ENCODE measurements around the gene MAPK10. TPM values are rescaled to one million over a fixed set of nuclear protein-coding genes. Genes with fewer than 3 reads are reported as not detected.
"Not testable (repeated sequence)": the region's sequence is repeated elsewhere in the genome, so short reads cannot be mapped to it uniquely, and the experiment has no call there.

The MAPK10 gene
- total RNA-seq, 1 experiment from 2014 or later, result 3.8 TPM

GRCh38 chr4:85968945-85969819, 390.7 kb downstream of the MAPK10 start:
- peak; percentile 38 for DNase-seq (ENCODE audit: low spot score)

GRCh38 chr4:85967872-85968271, 392.0 kb downstream of the MAPK10 start:
- no peak for DNase-seq (ENCODE audit: low spot score)

GRCh38 chr4:85966373-85966772, 393.5 kb downstream of the MAPK10 start:
- DNase-seq (ENCODE audit: low spot score), result no peak

DNA sequence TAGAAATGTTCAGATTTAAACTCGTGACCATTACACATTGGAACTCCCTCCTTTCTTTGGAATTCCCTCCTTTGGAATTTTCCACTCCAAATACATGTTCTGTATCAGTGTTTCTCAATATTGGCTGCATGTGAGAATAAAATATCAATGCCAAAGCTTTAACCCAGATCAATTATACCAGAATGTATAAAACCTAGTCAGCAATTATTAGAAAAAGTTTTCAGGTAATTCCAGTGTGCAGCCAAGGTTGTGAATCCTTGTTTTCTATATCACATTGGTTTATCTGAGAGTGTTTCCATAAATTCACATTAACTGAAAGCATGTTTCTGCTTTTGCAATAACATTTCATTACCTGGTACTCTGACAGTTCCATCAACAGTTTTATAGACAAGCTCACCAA, 394.3 kb downstream of the MAPK10 start:
- DNase-seq (ENCODE audit: low spot score), result no peak

- not testable (repeated sequence) for DNase-seq (ENCODE audit: low spot score)
Measured at GRCh38 chr4:85965017-85965416, 394.8 kb downstream of the MAPK10 start.

GRCh38 chr4:85964298-85964697, 395.6 kb downstream of the MAPK10 start:
- DNase-seq (ENCODE audit: low spot score), result no peak

DNA sequence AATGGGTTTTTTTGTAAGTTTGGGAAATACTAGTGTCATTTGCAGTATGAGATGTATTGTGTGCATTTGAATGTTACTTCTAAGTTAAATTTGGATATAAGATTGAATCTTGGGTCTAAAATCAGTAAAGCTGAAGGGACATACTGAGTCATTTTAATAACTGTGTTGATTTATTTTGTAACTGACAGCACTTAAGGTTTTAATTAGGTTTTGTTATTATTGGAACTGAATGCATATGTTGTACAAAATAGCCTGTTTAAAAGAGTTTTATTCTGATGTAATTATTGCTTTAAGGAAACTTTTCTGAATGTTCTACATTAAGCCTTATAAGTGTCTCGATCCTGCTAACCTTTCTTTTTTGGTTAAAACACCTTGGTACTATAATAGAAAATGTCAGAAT, 396.6 kb downstream of the MAPK10 start:
- no peak for DNase-seq (ENCODE audit: low spot score)

- no peak for DNase-seq (ENCODE audit: low spot score)
Measured at GRCh38 chr4:85961887-85962286, 398.0 kb downstream of the MAPK10 start.

DNA sequence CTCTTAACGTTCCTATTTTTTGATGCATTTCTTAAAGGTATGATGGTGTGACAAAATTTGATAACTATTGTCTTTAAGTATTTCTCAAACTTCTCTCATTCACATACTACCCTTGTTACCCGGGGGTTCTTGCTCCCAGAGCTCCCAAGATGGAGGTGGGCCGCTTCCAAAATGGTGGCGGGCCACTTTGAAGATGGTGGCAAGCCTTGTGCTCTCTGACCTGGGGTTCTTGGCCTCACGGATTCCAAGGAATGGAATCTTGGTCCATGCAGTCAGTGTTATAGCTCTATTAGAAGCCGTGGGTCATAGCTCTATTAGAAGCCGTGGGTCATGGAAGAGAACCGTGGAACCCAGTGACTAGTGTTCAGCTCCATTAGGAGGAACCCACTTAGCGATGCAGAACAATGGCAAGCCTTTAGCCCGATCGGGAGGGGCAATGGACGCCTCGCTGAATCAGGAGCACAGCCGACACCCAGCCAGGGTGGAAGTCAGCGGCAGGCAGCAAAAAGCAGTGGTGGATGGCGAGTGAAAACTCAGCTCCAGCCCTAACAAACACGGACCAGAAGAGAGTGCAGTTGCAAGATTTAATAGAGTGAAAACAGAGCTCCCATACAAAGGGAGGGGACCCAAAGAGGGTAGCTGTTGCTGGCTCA, 403.4 kb downstream of the MAPK10 start:
- no peak for DNase-seq (ENCODE audit: low spot score)

- DNase-seq (ENCODE audit: low spot score), result no peak
Measured at GRCh38 chr4:85955620-85956292, 404.1 kb downstream of the MAPK10 start.

- peak; percentile 68 for DNase-seq (ENCODE audit: low spot score)
Measured at GRCh38 chr4:85953651-85954018, 406.2 kb downstream of the MAPK10 start.

DNA sequence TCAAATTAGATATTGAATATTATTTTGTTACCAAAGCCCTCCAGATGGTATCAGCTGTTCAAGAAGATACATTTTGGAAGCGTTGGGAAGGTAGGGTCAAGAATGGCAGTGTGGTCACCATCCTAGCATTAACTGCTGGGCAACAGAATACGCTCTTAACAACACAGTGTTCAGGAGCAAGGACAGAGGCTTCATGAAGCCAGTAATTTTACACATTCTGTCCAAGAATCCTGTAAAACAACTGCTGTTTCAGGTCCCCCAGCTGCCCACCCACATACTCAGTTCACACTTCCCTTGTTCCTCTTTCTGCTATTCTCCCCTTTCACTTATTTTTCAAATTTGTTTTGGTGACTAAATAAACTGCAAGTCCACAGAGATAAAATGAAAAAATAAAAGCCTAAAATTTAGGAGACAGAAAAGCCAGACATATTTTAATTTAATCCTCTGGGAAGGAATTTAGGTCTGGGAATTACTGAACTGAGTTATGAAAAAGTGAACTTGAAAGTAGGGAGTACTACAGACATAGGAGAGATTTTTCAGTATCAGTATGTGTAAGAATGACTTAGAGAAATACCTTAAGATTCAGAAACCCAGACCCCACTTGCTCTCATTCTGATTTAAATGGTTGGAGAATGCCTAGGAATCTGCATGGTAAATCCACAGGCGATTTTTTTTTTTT, 406.7 kb downstream of the MAPK10 start:
- DNase-seq (ENCODE audit: low spot score), result no peak

GRCh38 chr4:85952528-85952927, 407.3 kb downstream of the MAPK10 start:
- DNase-seq (ENCODE audit: low spot score), result peak; percentile 34

DNA sequence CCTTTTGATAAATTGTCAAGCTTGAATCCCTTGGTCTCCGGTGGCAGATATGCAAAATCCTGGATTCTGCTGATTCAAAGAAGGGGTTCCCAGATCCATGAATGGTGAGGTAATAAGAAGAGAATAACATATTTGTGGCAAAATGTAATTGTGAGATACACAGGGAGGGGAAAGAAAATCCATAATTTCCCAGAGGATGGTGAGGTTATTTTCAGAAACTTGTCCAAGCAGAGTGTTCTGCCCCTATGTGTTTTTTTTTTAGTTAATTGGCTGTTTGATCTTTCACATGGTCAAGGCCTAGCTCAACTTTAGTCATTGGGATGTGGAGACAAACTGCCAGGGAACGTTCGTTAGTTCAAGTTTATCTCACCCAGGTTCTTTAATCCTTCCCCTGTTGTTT, 408.8 kb downstream of the MAPK10 start:
- DNase-seq (ENCODE audit: low spot score), result no peak

DNA sequence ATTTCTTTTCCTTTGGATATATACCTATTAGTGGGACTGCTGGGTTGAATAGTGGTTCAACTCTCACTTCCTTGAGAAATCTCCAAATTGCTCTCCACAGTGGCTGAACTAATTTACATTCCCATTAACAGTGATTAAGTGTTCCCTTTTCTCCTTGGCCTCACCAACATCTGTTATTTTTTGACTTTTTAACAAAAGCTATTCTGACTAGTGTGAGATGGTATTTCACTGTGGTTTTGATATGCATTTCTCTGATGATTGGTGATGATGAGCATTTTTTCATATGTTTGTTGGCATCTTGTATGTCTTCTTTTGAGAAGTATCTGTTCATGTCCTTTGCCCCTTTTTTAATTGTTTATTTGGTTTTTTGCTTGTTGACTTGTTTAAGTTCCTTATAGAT, 413.0 kb downstream of the MAPK10 start:
- no peak for DNase-seq (ENCODE audit: low spot score)

- no peak for DNase-seq (ENCODE audit: low spot score)
Measured at GRCh38 chr4:85942107-85942506, 417.7 kb downstream of the MAPK10 start.

DNA sequence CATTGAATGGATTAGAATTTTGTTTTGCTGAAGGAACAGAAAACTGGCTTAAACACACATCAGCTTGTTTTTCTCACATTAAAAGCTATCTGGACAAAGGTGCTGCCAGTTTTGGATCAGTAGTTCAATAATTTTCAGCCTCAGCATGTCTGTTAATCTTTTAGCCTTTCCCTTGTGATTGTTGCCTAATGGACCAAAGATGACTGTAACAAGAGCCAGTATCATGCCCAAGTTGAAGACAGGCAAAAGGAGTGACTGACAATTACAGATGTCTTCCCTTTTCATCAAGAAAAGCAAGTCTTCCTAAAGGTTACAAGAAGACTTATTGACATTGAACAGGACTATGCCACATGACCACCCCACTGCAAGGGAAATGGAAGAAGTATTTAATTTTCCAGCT, 419.7 kb downstream of the MAPK10 start:
- DNase-seq (ENCODE audit: low spot score), result no peak

Other genes starting within 250 kb of the MAPK10 start
- gene PTPN13, start 234.3 kb upstream of the MAPK10 start, total RNA-seq (2014; rRNA removed; shearing (Covaris generic)), result 34.2 and 45.6 TPM in 2 replicates